GM21360 (cell line): ENCODE measurements around the gene HSD3B7.
A peak's percentile ranks its signal among the peaks of the same experiment; 100 is the strongest.
"Not testable (repeated sequence)": the region's sequence is repeated elsewhere in the genome, so short reads cannot be mapped to it uniquely, and the experiment has no call there.

ENCODE experiments used
- ATAC-seq: cut with Tn5 transposase; IDR thresholded peaks from one replicate; pipeline ENCODE4 v1.9.1; 2021; ENCODE audit warnings: mild to moderate bottlenecking, moderate library complexity; ENCODE audit not compliant: unreplicated experiment

Gene HSD3B7

GRCh38 chr16:31017756-31018155 lies 32.7 kb downstream of the HSD3B7 start:
- ATAC-seq: not testable (repeated sequence)

DNA sequence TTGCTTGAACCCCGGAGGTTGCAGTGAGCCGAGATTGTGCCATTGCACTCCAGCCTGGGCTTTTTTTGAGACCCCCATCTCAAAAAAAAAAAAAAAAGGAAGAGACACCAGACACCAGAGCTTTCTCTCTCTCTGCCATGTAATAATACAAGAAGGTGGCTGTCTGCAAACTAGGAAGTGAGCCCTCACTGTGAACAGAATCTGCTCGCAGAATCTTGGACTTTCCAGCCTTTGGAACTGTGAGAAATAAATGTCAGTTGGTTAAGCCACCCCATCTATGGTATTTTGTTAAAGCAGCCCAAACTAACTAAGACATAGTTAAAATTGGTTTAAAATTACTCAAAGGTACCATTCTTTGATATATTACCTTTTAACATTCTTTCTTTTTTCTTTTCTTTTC lies 35.5 kb downstream of the HSD3B7 start:
- no peak for ATAC-seq

DNA sequence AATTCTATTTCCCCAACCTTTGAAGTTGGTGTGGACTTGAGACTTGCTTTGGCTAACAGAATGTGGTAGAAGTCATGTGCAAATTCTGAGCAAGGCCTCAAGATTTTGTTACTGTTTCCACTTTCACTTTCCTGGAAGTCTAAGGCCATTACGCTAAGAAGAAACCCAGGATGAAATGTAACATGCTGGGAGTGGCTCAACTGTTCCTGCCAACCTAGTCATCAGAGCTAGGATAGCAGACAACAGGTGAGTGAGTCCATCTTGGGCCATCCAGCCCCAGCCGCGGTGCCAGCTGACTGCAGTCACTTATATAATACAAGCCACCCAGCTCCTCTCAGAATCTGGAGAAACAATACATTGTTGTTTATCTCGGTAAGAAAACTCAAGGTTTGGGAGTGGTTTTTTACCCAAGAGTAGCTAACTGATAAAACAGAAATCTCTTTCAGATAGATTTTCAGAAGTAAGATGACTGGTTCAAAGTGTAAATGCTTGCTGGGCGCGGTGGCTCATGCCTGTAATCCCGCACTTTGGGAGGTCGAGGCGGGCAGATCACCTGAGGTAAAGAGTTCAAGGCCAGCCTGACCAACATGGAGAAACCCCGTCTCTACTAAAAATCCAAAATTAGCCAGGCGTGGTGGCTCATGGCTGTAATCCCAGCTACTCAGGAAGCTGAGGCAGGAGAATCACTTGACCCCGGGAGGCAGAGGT lies 37.7 kb downstream of the HSD3B7 start:
- no peak for ATAC-seq

- no peak for ATAC-seq
These were observed 38.2 kb downstream of the HSD3B7 start for GRCh38 chr16:31023252-31023602.

DNA sequence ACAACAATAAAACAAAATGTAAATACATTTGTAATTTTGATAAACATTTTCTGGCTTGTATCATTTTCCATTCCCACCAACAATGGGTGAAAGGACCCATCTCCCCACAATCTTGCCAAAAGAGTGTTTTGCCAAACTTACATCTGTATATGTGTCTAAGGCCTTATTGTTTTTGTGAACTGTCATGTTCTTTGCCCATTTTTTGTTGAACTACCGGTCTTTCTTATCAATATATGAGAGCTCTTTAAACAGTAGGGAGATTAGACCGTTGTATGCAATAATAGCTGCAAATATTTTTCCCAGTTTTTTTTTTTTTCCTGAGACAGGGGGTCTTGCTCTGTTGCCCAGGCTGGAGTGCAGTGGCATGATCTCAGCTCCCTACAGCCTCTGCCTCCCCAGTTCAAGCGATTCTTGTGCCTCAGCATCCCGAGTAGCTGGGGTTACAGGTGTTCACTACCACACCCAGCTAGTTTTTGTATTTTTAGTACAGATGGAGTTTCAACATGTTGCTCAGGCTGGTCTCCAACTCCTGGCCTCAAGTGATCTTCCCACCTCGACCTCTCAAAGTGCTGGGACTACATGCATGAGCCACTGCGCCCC lies 38.7 kb downstream of the HSD3B7 start:
- ATAC-seq: no peak

DNA sequence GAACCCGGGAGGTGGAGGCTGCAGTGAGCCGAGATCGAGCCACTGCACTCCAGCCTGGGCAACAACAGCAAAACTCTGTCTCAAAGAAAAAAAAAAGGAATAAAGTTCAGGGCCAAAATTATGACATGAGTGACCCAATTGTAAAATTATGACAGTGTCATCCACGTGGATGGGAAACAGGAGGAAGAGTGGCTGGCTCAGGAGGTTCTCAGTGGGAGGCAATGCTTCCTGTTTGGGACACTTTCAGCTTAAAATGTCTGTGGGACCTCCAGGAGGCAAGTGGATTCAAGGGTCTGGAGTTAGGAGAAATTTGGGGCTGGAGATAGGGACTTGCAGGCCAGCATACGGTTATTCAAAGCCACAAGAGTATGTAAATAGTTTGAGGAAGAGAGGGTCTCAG lies 40.3 kb downstream of the HSD3B7 start:
- ATAC-seq: no peak

DNA sequence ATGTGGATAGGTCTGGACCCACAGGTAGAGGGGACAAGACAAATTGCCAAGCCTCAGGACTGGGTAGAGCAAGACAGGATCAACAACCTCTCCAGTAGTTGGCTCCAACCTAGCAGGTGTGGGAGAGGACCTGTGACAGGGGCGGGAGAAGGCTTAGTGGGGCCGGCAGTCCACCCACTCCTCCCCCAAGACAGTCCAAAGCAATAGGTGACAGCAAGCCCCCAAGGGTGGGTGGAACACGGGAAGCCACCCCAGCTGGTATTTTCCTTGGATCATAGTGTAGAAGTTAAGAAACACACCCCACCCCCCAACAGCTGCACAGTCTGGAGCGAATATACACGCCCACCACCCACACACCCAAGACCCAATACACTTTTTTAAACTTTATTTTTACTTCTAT lies 44.3 kb downstream of the HSD3B7 start:
- no peak for ATAC-seq

DNA sequence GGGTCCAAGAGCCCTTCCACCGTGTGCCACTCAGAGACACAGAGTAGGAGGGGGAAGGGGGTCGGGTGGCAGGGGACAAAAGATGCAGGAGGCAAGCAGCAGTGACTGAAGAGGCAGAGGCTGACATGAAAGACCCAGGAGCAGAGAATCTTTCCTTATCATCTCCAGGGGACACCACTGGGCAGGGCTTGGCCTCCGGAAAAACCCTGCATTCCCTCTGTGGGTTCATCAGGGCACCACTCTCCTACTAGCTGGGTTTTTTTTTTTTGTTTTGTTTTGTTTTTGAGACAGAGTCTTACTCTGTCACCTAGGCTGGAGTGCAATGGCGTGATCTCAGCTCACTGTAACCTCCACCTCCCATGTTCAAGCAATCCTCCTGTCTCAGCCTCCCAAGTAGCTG lies 46.3 kb downstream of the HSD3B7 start:
- ATAC-seq: no peak

DNA sequence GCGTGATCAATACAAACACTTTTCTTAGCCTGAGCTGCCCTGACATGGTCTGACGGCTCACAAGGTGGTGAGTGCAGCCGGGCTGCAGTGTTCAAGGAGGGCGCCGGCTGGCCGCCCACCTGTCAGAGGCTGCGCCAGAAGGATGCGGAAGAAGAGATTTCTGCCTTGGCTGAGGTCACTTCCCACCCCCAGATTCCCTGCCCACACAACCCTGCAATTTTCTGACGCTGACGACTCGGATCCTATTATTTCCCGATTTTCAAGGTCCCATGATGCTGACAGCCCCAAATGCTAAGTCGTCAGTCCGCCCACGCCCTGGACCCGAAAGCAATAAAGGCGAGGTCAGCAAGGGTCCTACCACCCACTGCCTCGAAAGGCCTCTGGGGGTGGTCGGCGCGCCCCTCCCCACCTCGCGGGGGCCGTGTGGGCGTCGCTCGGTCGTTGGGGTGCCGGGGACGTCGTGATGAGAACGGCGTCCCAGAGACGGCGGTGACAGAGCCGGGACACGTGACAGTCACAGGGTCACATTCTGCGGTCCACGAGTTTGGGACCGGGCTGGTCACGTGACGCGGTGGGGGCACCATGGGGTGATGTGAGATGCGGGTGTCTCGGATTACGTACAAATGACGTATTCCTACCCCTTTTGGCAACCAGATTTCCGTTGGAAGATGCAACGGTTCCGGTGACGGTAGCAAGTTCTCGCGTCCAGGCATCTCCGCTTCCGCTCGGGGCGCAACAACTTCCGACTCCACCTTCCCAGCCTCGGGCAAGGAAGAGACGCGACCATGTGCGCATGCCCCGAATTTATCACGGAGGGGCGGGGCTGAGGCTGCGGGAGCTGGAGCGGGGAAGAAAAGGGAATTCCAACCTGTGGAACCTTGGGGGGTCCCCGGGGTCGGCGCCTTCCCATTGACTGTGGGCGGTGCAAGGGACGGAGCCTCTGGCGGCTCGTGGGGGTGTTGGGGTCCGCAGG lies 48.0 kb downstream of the HSD3B7 start, which contains the start of gene STX4:
Gene STX4 (plus strand): TSS at position 823 of the 973 bp plus-strand sequence. CDS start 248 bp downstream, outside the sequence.
- peak; percentile 78 for ATAC-seq

DNA sequence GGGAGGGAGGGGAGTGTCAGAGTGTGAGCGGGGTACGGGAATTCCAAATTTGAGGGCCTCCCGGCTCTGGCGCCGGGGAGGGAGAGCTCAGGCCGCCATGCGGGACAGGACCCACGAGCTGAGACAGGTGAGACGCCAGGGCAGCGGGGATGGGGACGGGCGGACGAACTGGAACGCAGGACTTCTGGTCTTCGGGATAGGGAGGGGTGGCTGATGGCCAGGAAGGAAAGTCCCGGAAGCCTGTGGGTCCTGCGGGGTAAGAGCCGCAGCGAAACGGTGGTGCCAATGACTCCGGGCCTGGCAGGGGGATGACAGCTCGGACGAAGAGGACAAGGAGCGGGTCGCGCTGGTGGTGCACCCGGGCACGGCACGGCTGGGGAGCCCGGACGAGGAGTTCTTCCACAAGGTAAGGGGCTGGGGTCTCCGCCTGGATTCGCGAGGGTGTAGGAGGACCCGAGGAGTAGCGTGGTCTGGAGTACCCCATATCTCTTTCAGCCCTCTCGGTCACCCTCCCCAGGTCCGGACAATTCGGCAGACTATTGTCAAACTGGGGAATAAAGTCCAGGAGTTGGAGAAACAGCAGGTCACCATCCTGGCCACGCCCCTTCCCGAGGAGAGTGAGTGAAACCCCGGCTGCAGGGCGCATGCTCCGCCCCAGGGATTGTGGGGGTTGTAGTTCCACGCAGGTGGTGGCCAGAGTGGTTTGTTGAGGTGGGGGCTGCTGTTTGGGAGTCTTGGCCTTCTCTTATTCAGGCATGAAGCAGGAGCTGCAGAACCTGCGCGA lies 48.9 kb downstream of the HSD3B7 start:
- ATAC-seq: peak; percentile 36

- no peak for ATAC-seq
These were observed 51.7 kb downstream of the HSD3B7 start for GRCh38 chr16:31036691-31037090.
